Adipocyte (in vitro differentiated cells): ENCODE measurements around the gene SNX1.
"Not testable (repeated sequence)": the region's sequence is repeated elsewhere in the genome, so short reads cannot be mapped to it uniquely, and the experiment has no call there.

Source experiments
- DNase-seq: peaks from one replicate; pipeline ENCODE4 v3.0.0-alpha.2; 2015; ENCODE audit warnings: low read depth
- H3K27me3 ChIP-seq: replicated peaks from 2 replicates; pipeline ENCODE4 v1.7.0; 2013; ENCODE audit warnings: mild to moderate bottlenecking, low read length, moderate library complexity; ENCODE audit not compliant: control insufficient read depth, insufficient read depth
- H3K36me3 ChIP-seq: 2 replicates; pipeline ENCODE4 v1.7.0; 2013; ENCODE audit warnings: low read length, mild to moderate bottlenecking, moderate library complexity; ENCODE audit not compliant: control insufficient read depth, insufficient read depth, severe bottlenecking
- H3K4me1 ChIP-seq: 2 replicates; pipeline ENCODE4 v1.7.0; 2013; ENCODE audit warnings: mild to moderate bottlenecking, low read length, moderate library complexity; ENCODE audit not compliant: control insufficient read depth, insufficient read depth
- H3K4me3 ChIP-seq: 2 replicates; pipeline ENCODE4 v1.7.0; 2013; ENCODE audit warnings: mild to moderate bottlenecking, low read length, moderate library complexity
- H3K9ac ChIP-seq: 2 replicates; pipeline ENCODE4 v1.7.0; 2013; ENCODE audit warnings: mild to moderate bottlenecking, low read length, moderate library complexity
- H3K9me3 ChIP-seq: 2 replicates; pipeline ENCODE4 v1.7.0; 2013; ENCODE audit warnings: mild to moderate bottlenecking, low read length, moderate library complexity; ENCODE audit not compliant: control insufficient read depth

Gene SNX1

DNA sequence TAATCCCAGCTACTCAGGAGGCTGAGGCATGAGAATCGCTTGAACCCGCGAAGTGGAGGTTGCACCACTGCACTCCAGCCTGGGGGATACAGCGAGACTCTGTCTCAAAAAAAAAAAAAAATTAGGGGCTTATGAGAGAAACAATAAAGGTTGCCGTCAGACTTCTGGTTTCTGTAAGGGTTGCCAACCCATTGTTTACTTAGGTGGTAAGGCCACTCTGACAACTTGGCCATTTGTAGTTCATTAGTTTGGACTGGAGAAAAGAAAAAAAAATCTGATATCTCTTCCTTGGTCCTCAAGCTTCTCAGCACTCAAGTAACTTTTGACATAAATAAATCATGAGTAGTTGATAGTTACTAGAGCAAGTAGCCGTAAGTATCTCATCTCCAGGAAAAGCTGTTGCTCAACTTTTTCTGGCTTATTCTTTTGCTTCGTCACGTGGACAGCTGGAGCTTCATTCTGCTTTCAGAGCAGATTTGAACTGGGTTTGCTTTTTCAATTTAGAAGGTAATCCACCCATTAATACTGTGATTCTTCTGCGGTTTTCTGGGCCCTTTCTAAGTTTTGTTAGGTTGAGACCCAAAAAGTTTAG, 9.4 kb downstream of the SNX1 start:
- Histone ChIP-seq H3K4me3 (peak overlapping the region; percentile 60), H3K27me3 (no peaks in the 10 kb centered on the region), H3K4me1 (peaks cover 48% of the 10 kb centered on the region), H3K9me3 (no peaks in the 10 kb centered on the region), H3K36me3 (no peaks in the 10 kb centered on the region), H3K9ac (peak overlapping the region; percentile 82)
- no peak for DNase-seq

DNA sequence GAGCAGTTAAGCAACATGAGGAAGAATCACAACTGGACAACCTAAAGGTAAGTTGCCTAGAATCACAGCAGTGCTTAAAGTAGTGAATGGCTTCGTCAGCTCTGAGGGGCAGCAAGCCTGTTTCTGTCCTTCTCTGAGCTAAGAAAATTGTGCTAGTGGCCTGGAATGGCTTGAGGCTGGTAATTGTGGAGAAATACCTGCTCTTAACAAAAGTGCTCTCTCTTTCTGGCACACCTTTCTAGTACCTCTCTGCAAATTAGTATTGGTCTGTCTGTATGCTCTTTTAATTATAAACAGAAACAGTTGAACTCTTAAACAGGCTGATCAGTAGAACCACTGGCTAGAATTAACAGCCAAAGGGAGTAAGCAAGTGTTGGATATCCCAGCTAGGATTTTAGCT, 11.6 kb downstream of the SNX1 start:
- Histone ChIP-seq H3K9me3 (no peaks in the 10 kb centered on the region), H3K27me3 (no peaks in the 10 kb centered on the region), H3K36me3 (no peaks in the 10 kb centered on the region), H3K4me1 (peaks cover 50% of the 10 kb centered on the region), H3K4me3 (no peak overlapping the region), H3K9ac (no peak overlapping the region)
- DNase-seq: no peak

- H3K9me3 ChIP-seq, DNase-seq, H3K27me3 ChIP-seq, H3K9ac ChIP-seq, H3K4me3 ChIP-seq: not testable (repeated sequence)
- Histone ChIP-seq H3K36me3 (peaks cover 16% of the 10 kb centered on the region), H3K4me1 (peaks cover 60% of the 10 kb centered on the region)
Measured at GRCh38 chr15:64110108-64110701, 14.4 kb downstream of the SNX1 start.

- Histone ChIP-seq H3K4me1 (peaks cover 60% of the 10 kb centered on the region), H3K27me3 (no peaks in the 10 kb centered on the region), H3K9ac (peak overlapping the region; percentile 79), H3K4me3 (no peak overlapping the region), H3K36me3 (peaks cover 26% of the 10 kb centered on the region), H3K9me3 (no peaks in the 10 kb centered on the region)
- DNase-seq: no peak
Measured at GRCh38 chr15:64110950-64111678, 15.3 kb downstream of the SNX1 start.

- no peaks in the 10 kb centered on the region for H3K9me3 ChIP-seq
Measured at GRCh38 chr15:64111679-64112050, 15.9 kb downstream of the SNX1 start.

DNA sequence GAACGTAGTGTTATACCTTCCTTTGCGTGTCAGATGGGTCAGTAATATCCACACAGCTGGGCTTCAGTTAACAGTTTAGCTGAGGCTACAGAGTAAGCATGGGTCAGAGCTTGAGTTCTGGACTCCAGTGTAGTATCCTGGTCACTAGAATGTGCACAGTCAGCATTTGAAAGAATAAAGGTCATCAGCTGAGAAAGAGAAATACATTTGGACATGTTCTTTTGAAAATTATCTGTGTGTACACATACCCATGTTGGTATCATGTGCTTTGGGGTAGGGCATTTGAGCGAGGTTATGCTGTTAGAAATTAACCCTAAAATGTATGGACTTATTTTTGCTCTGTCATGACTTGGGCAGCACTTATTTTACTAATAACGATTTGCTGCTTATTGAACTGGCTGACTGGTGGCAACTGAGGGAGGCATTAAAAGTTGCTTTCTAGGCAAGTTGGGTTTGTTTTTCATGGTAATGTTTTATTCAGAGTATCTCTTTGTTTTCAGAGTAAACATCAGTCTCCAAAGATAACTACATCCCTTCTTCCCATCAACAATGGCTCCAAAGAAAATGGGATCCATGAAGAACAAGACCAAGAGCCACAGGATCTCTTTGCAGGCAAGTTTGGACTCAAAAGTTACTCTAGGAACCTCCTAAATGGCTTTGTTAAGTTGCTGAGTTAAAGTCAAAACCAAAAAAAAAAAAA, 16.4 kb downstream of the SNX1 start:
- H3K4me3 ChIP-seq: peak overlapping the region; percentile 54
- DNase-seq: no peak
- peaks cover 58% of the 10 kb centered on the region for H3K4me1 ChIP-seq
- H3K9me3 ChIP-seq: no peaks in the 10 kb centered on the region
- peak overlapping the region; percentile 79 for H3K9ac ChIP-seq
- H3K27me3 ChIP-seq: no peaks in the 10 kb centered on the region
- H3K36me3 ChIP-seq: peaks cover 35% of the 10 kb centered on the region

More at GRCh38 chr15:64111679-64112050, 15.9 kb downstream of the SNX1 start:
- DNase-seq: no peak
- peak overlapping the region; percentile 79 for H3K9ac ChIP-seq
- no peak overlapping the region for H3K4me3 ChIP-seq
- H3K27me3 ChIP-seq: no peaks in the 10 kb centered on the region
- H3K36me3 ChIP-seq: peaks cover 31% of the 10 kb centered on the region
- H3K4me1 ChIP-seq: peaks cover 60% of the 10 kb centered on the region

- Histone ChIP-seq H3K36me3 (peaks cover 41% of the 10 kb centered on the region), H3K4me1 (peaks cover 53% of the 10 kb centered on the region), H3K4me3 (peak overlapping the region; percentile 54), H3K27me3 (no peaks in the 10 kb centered on the region), H3K9ac (peak overlapping the region; percentile 79), H3K9me3 (no peaks in the 10 kb centered on the region)
- DNase-seq: peak; percentile 78
Measured at GRCh38 chr15:64112904-64113303, 17.1 kb downstream of the SNX1 start.

DNA sequence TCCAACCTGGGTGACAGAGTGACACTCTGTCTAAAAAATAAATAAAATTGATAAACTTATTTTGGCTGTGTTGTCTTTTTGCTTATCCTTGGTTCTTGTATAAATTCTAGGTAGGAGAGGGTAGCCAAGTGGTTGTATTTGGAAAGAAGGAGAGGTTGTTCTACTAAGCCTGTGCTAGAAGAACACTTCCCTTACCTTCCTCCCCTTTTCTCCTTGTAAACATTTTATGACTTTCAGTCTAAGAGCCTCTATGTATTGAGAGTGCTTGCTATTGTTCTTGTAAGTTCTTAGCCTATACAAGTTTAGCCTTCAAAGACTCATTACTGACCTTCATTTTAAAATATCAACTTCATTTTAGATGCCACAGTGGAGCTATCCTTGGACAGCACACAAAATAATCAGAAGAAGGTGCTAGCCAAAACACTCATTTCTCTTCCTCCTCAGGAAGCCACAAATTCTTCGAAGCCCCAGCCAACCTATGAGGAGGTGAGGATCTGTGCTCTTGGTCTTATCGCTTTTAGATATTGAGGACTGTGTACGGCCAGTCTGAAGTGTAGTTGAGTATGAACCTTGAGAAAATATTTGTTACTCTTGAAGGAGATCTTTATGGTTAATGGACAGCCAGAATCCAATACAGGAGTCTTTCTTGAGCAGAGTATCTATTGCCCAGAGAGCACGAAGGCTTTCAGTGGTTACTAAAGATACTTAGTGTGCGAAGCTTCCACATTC, 22.1 kb downstream of the SNX1 start:
- H3K36me3 ChIP-seq: peaks cover 89% of the 10 kb centered on the region

GRCh38 chr15:64120322-64120721, 24.5 kb downstream of the SNX1 start:
- H3K27me3 ChIP-seq, DNase-seq, H3K9ac ChIP-seq, H3K9me3 ChIP-seq, H3K4me3 ChIP-seq: not testable (repeated sequence)
- Histone ChIP-seq H3K36me3 (peaks cover 91% of the 10 kb centered on the region), H3K4me1 (peaks cover 21% of the 10 kb centered on the region)

More for the DNA sequence above, 22.1 kb downstream of the SNX1 start:
- Histone ChIP-seq H3K4me1 (peaks cover 31% of the 10 kb centered on the region), H3K4me3 (no peak overlapping the region), H3K27me3 (no peaks in the 10 kb centered on the region), H3K9ac (no peak overlapping the region), H3K9me3 (no peaks in the 10 kb centered on the region)
- no peak for DNase-seq

DNA sequence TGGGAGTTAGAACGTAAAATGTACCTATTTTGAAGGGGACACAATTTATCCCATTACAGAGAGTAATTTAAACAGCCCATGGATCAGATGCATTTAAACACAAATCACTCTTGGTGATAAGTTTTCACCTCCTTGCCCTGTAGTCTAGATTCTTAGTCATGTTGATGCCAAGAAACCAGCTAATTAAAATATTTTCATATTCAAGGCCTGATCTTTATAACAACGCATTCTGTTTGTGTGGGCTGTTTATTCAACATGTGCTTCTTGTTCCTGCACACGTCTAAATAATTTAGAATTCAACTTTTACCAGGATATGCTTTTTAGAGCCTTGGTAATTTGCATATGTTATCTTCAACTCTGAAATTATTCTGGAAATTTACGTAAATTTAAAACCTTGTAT, 25.8 kb downstream of the SNX1 start:
- DNase-seq: no peak
- H3K36me3 ChIP-seq: peaks cover 91% of the 10 kb centered on the region
- H3K27me3 ChIP-seq: no peaks in the 10 kb centered on the region

GRCh38 chr15:64122444-64122843, 26.7 kb downstream of the SNX1 start:
- H3K36me3 ChIP-seq: peaks cover 93% of the 10 kb centered on the region
- no peak for DNase-seq
- no peak overlapping the region for H3K9ac ChIP-seq
- no peak overlapping the region for H3K4me3 ChIP-seq
- no peaks in the 10 kb centered on the region for H3K9me3 ChIP-seq
- no peaks in the 10 kb centered on the region for H3K27me3 ChIP-seq
- peaks cover 4% of the 10 kb centered on the region for H3K4me1 ChIP-seq

More for the DNA sequence above, 25.8 kb downstream of the SNX1 start:
- Histone ChIP-seq H3K4me1 (peaks cover 8% of the 10 kb centered on the region), H3K9ac (no peak overlapping the region), H3K4me3 (no peak overlapping the region), H3K9me3 (no peaks in the 10 kb centered on the region)
